ENCODE results near the gene URI1. TPM values are rescaled to one million over a fixed set of nuclear protein-coding genes. Genes with fewer than 3 reads are reported as not detected.

URI1 gene
- total RNA-seq, 1 experiment from 2014 or later: 71.0 TPM

- POLR2A ChIA-PET: no interaction called here
- intact Hi-C loops (cut with micrococcal nuclease; ENCODE audit: unreplicated experiment): no loop called here
- in situ Hi-C loops (cut with HindIII; ENCODE audit: low pct_unique_long_range_greater_than_20kb, low sequenced_read_pairs): no loop called here
- Histone ChIP-seq H3K4me3 (ENCODE audit: low read depth in 2 of 2, low read length in 2 of 2) (no peak overlapping the region), H3K9me3 (ENCODE audit: control insufficient read depth, insufficient read depth, low read depth, low read length) (no peaks in the 10 kb centered on the region), H3K27me3 (ENCODE audit: control insufficient read depth, insufficient read depth, low read length) (no peaks in the 10 kb centered on the region), H3K27ac (ENCODE audit: low read length) (no peak overlapping the region), H3K4me1 (ENCODE audit: control insufficient read depth, insufficient read depth, low read length) (no peaks in the 10 kb centered on the region), H3K36me3 (ENCODE audit: control insufficient read depth, insufficient read depth, low read length) (no peaks in the 10 kb centered on the region)
- ATAC-seq (no peak), DNase-seq (ENCODE audit: low read depth, low spot score) (no peak)
- CTCF ChIA-PET: no interaction called here
- no peak for TF ChIP-seq TCF7L2 (IDR thresholded peaks at IDR 0.05; ENCODE audit: low read depth, low read length)
- TF ChIP-seq REST (IDR thresholded peaks at IDR 0.05; ENCODE audit: insufficient read depth in 1 of 2, low read depth in 2 of 2, low read length in 1 of 2): no peak
- TF ChIP-seq POLR2AphosphoS5 (IDR thresholded peaks at IDR 0.05; ENCODE audit: low read depth, low read length): no peak
- TF ChIP-seq SIN3A (IDR thresholded peaks at IDR 0.05; ENCODE audit: borderline replicate concordance, insufficient read depth, low read depth, low read length): no peak
- BruUV-seq (replicated peaks): no TSS peak
Observed at GRCh38 chr19:29928831-29929230, 13.2 kb upstream of the URI1 start.

- DNase-seq (ENCODE audit: low read depth, low spot score) (no peak), ATAC-seq (no peak)
- no peaks in the 10 kb centered on the region for H3K36me3 ChIP-seq (ENCODE audit: control insufficient read depth, insufficient read depth, low read length)
- ChIA-PET CTCF (no interaction called here), POLR2A (interaction anchor here (0.6 kb wide), 1 partner anchor 39 kb away, joined by 3 read pairs; no protein-coding TSS in a partner anchor)
- intact Hi-C loops (cut with micrococcal nuclease; ENCODE audit: unreplicated experiment): no loop called here
- in situ Hi-C loops (cut with HindIII; ENCODE audit: low pct_unique_long_range_greater_than_20kb, low sequenced_read_pairs): no loop called here
- TF ChIP-seq REST (IDR thresholded peaks at IDR 0.05; ENCODE audit: insufficient read depth in 1 of 2, low read depth in 2 of 2, low read length in 1 of 2): no peak
- TF ChIP-seq TCF7L2 (IDR thresholded peaks at IDR 0.05; ENCODE audit: low read depth, low read length): no peak
- no peak for TF ChIP-seq SIN3A (IDR thresholded peaks at IDR 0.05; ENCODE audit: borderline replicate concordance, insufficient read depth, low read depth, low read length)
- no peak for TF ChIP-seq POLR2AphosphoS5 (IDR thresholded peaks at IDR 0.05; ENCODE audit: low read depth, low read length)
- TF ChIP-seq CTCF (IDR thresholded peaks at IDR 0.05): no peak
- H3K9me3 ChIP-seq (ENCODE audit: control insufficient read depth, insufficient read depth, low read depth, low read length): peaks cover 9% of the 10 kb centered on the region; the same call in 1 of the 2 replicates
- no TSS peak for BruUV-seq (replicated peaks)
- H3K27ac ChIP-seq (ENCODE audit: low read length): no peak overlapping the region
- H3K4me1 ChIP-seq (ENCODE audit: control insufficient read depth, insufficient read depth, low read length): no peaks in the 10 kb centered on the region
- no peak overlapping the region for H3K4me3 ChIP-seq (ENCODE audit: low read depth in 2 of 2, low read length in 2 of 2)
- H3K27me3 ChIP-seq (ENCODE audit: control insufficient read depth, insufficient read depth, low read length): no peaks in the 10 kb centered on the region
Observed at GRCh38 chr19:29934257-29934656, 7.8 kb upstream of the URI1 start.
